ENCODE results near the gene YWHAQ.
A peak's percentile ranks its signal among the peaks of the same experiment; 100 is the strongest.

The YWHAQ gene

DNA sequence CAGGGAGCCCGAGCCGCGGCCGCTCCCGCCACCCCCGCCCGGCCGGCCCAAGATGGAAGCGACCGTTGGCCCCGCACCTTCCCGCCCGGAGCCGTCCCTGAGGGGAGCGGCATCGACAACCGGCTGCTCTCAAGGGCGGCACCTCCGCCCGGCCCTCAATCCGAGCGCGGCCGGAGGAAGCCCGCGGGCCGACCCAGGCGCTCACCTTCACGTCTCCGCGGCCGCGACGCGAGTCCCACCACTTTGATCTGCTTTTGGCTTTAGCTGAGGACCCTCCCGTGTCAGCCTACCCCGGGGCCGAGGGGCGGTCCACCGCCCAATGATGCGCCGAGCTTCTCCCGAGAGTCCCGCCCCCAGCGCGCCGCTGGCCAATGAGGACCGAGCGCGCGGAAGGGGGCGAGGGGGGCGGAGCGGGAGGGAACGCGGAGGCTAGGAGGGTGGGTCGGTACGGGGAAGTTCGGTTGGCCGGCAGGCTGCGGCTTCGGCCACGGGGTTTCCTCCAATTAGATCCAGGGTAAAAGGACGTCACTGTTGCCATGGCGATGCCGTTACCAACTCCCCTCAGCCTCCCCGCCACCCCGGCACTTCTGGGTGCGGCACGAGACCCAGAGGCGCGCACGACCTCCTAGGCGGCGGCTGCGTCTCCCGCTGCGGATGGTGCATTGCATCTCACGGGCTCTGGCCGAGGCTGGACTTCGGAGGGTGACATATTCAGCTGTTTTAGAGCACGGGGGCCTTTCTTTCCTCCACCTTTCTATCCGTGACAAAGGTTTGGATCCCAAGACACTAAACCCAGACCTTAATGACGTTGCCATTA is at the start of gene YWHAQ:
Gene YWHAQ (minus strand): TSS at position 262 of the 817 bp plus-strand sequence. CDS start 545 bp downstream, outside the sequence.
- Mint-ChIP-seq H3K27ac (peak within 1 kb of the TSS; percentile 51), H3K36me3 (peaks cover 54% of the 10 kb centered on the region), H3K9me3 (no peaks in the 10 kb centered on the region), H3K4me3 (peak within 1 kb of the TSS; percentile 97), H3K4me1 (peaks cover 39% of the 10 kb centered on the region)
- ATAC-seq (peak; percentile 90), DNase-seq (ENCODE audit: low spot score in 2 of 2) (peak; percentile 97 to 98)

DNA sequence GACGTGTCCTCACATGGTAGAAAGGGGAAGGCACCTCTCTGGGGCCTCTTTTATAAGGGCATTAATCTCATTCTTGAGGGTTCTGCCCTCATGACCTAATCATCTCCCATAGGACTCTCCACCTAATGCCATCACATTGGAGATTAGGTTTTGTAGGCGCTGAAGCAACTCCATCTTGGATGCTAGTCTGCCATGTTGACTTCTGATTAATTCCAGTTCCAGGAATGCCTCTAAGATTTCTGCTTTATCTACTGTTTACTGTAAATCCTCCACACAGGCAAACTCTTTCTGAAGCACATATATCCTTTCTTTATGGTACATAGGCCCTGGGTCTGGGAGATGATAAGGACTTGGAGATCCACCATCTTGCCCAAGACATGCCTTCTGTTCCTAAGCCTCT is 49.3 kb upstream of the YWHAQ start:
- no peak overlapping the region for H3K4me3 Mint-ChIP-seq
- ATAC-seq, result no peak
- H3K9me3 Mint-ChIP-seq, result no peaks in the 10 kb centered on the region
- peaks cover 28% of the 10 kb centered on the region for H3K4me1 Mint-ChIP-seq
- no peak for DNase-seq (ENCODE audit: low spot score in 2 of 2)
- no peaks in the 10 kb centered on the region for H3K36me3 Mint-ChIP-seq
- peak overlapping the region; percentile 92 for H3K27ac Mint-ChIP-seq

- no peak overlapping the region for H3K4me3 Mint-ChIP-seq
These were observed 48.4 kb upstream of the YWHAQ start for GRCh38 chr2:9679218-9679617.

GRCh38 chr2:9678544-9678943 is 47.7 kb upstream of the YWHAQ start:
- ATAC-seq (no peak), DNase-seq (ENCODE audit: low spot score in 2 of 2) (no peak)
- Mint-ChIP-seq H3K9me3 (no peaks in the 10 kb centered on the region), H3K36me3 (no peaks in the 10 kb centered on the region), H3K4me3 (no peak overlapping the region), H3K4me1 (peaks cover 34% of the 10 kb centered on the region), H3K27ac (no peak overlapping the region)

More at GRCh38 chr2:9679218-9679617, 48.4 kb upstream of the YWHAQ start:
- H3K36me3 Mint-ChIP-seq, result no peaks in the 10 kb centered on the region
- H3K9me3 Mint-ChIP-seq, result no peaks in the 10 kb centered on the region
- peaks cover 34% of the 10 kb centered on the region for H3K4me1 Mint-ChIP-seq
- no peak for ATAC-seq
- no peak overlapping the region for H3K27ac Mint-ChIP-seq
- DNase-seq (ENCODE audit: low spot score in 2 of 2), result no peak

DNA sequence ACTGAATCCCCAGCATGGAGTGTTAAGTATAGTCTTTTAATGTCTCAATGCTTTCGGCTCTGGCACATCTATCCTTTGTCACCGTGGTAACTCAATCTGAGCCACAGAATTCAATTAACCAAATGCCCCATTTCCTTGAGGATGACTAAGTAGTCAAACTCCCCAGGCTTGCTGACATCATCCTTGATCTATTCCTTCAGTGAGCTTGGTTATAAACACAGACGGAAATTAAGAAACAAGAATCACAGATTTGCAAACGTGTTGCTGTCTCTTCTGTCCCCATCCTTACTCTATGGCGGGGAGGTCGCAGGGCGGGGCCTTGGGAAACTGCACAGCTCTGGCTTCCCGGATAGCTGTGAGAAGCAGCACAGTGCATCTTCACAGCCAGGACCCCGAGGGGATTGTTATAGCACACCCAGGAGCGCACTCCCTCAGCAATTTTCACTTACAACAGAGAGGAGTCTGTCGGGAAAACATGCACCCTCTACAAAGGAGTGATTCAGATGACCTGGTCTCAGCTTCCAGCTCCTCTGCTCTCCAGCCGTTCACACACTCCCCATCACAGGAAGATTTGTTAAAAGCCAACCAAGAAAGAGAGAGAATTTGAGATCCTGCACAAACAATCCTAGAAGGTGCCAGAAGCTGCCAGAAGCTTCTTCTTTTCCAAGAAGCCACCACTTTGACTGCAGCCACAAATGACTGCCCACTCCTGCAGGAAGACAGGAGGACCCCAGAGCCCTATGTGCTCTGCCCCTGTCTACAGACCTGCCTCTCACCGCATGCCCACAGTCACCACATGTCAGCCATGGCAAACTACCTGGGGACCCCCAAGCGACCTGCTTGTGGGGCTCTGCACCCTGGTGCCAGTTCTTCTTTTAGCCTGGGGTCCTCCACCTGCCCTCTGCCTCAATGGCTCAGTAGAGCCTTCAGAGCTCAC is 44.9 kb upstream of the YWHAQ start:
- DNase-seq (ENCODE audit: low spot score in 2 of 2) (no peak), ATAC-seq (peak; percentile 42)
- no peaks in the 10 kb centered on the region for H3K36me3 Mint-ChIP-seq
- peaks cover 24% of the 10 kb centered on the region for H3K4me1 Mint-ChIP-seq
- H3K4me3 Mint-ChIP-seq, result no peak overlapping the region
- no peaks in the 10 kb centered on the region for H3K9me3 Mint-ChIP-seq
- no peak overlapping the region for H3K27ac Mint-ChIP-seq

- Mint-ChIP-seq H3K9me3 (no peaks in the 10 kb centered on the region), H3K36me3 (no peaks in the 10 kb centered on the region), H3K4me3 (no peak overlapping the region), H3K27ac (no peak overlapping the region), H3K4me1 (peaks cover 17% of the 10 kb centered on the region)
- ATAC-seq (no peak), DNase-seq (ENCODE audit: low spot score in 2 of 2) (no peak)
These were observed 44.2 kb upstream of the YWHAQ start for GRCh38 chr2:9674891-9675414.

DNA sequence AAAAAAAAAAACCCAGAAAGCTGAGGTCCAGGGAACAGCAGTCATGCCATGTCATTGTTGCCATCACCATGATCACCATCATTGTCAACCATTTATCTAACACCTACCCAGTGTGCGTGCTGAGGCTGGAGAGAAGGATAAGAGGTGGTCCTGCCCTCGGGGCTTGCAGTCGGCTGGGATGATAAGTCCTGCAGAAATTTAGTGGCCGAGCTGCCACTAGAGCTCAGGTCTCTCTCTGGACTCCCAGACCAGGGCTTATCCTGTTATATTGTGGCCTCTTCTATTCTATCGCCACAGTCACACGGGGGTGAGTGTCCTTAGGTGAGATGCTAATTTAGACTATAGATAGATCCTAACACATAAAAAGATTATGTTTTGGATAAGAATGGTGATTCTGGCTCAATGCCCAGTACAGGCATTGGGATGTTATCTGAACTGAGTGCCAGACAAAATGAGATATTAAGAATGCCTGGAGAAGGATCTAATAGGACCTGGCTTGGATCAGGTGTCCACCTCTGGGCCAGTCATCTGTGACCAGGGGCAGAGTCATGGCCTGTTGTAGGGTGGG is 43.2 kb upstream of the YWHAQ start:
- Mint-ChIP-seq H3K4me1 (peaks cover 12% of the 10 kb centered on the region), H3K9me3 (no peaks in the 10 kb centered on the region), H3K27ac (no peak overlapping the region), H3K4me3 (no peak overlapping the region), H3K36me3 (no peaks in the 10 kb centered on the region)
- ATAC-seq, result no peak
- no peak for DNase-seq (ENCODE audit: low spot score in 2 of 2)

DNA sequence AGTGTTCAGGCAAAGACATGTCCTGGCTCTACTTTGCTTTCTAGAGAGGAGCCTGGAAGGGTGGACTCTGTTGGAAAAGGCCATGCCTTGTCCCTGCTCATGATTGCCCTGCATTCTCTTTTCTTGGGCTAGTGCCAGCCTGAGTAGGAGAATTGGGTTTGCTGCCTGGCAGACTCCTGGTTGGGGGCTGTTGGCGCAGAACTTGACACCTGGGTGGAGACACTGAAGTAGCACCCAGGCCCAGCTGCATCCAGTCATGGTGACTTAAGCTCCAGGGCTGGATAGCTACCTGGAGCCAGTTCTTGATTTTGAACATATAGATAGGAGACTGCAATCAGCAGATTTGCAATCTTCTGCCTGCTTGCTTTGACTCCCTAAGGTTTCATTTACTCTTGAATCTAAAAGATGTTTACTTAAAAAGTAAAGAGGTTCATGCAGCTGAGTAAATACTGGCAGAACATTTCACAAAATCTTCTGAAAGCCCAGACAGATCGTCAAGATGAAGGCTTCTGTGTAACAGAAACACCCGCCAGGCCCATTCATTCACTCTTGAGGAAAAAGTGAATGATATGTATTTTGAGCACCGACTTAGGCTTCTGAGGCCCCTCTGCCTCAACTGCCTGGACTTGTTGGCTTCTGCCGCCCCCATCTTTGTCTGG is 38.0 kb upstream of the YWHAQ start:
- H3K4me1 Mint-ChIP-seq, result peaks cover 16% of the 10 kb centered on the region
- H3K4me3 Mint-ChIP-seq, result no peak overlapping the region
- no peaks in the 10 kb centered on the region for H3K36me3 Mint-ChIP-seq
- H3K9me3 Mint-ChIP-seq, result no peaks in the 10 kb centered on the region
- no peak for DNase-seq (ENCODE audit: low spot score in 2 of 2)
- no peak for ATAC-seq
- no peak overlapping the region for H3K27ac Mint-ChIP-seq

DNA sequence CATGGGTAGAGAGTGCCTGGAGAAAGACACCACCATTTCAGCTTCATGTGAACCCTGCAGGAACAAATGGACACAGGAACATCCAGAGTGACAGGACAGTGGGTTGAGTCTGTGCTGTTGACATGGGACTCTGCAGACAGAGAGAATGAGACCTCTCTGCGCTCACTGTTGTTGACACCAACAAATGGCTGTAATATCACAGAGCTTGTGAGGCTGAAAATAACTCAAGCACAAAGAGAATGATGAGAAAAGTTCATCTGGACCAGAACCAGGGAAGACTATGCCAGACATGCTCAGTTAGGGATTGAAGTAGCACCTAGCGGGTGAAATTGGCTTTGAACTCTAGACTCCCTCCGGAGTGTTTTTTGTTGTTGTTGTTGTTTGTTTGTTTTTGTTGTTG is 37.0 kb upstream of the YWHAQ start:
- Mint-ChIP-seq H3K27ac (no peak overlapping the region), H3K4me3 (no peak overlapping the region), H3K4me1 (peaks cover 25% of the 10 kb centered on the region), H3K9me3 (no peaks in the 10 kb centered on the region), H3K36me3 (no peaks in the 10 kb centered on the region)
- DNase-seq (ENCODE audit: low spot score in 2 of 2), result no peak
- ATAC-seq, result no peak

- no peak for DNase-seq (ENCODE audit: low spot score in 2 of 2)
- no peaks in the 10 kb centered on the region for H3K9me3 Mint-ChIP-seq
- no peak for ATAC-seq
- H3K4me1 Mint-ChIP-seq, result peaks cover 36% of the 10 kb centered on the region
- H3K27ac Mint-ChIP-seq, result no peak overlapping the region
- H3K4me3 Mint-ChIP-seq, result no peak overlapping the region
- no peaks in the 10 kb centered on the region for H3K36me3 Mint-ChIP-seq
These were observed 35.5 kb upstream of the YWHAQ start for GRCh38 chr2:9666306-9666705.

GRCh38 chr2:9665898-9666297 is 35.1 kb upstream of the YWHAQ start:
- Mint-ChIP-seq H3K4me3 (no peak overlapping the region), H3K9me3 (no peaks in the 10 kb centered on the region), H3K4me1 (peaks cover 40% of the 10 kb centered on the region), H3K27ac (no peak overlapping the region), H3K36me3 (no peaks in the 10 kb centered on the region)
- no peak for ATAC-seq
- DNase-seq (ENCODE audit: low spot score in 2 of 2), result no peak

DNA sequence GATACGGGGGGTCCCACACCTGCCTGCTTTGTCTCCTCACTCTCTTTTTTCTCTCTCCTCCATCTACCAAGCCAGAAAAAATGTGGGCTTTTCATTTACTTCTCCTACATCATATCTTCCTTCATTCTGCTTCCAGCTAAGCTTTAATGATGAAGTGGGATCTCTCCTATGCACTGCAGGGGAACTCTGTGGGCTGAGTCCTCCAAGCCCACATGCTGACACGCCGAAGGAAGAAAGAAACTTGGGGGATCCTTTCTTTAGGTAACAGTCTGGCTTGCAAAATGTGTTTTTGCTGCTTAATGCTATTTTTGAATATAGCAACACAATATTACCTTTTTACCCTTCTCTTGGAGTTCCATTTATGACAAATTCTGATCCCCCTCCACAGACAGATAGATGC is 33.6 kb upstream of the YWHAQ start:
- H3K27ac Mint-ChIP-seq, result peak overlapping the region; percentile 15
- H3K36me3 Mint-ChIP-seq, result no peaks in the 10 kb centered on the region
- no peak for ATAC-seq
- peaks cover 52% of the 10 kb centered on the region for H3K4me1 Mint-ChIP-seq
- DNase-seq (ENCODE audit: low spot score in 2 of 2), result no peak
- H3K4me3 Mint-ChIP-seq, result peak overlapping the region; percentile 32
- H3K9me3 Mint-ChIP-seq, result no peaks in the 10 kb centered on the region

DNA sequence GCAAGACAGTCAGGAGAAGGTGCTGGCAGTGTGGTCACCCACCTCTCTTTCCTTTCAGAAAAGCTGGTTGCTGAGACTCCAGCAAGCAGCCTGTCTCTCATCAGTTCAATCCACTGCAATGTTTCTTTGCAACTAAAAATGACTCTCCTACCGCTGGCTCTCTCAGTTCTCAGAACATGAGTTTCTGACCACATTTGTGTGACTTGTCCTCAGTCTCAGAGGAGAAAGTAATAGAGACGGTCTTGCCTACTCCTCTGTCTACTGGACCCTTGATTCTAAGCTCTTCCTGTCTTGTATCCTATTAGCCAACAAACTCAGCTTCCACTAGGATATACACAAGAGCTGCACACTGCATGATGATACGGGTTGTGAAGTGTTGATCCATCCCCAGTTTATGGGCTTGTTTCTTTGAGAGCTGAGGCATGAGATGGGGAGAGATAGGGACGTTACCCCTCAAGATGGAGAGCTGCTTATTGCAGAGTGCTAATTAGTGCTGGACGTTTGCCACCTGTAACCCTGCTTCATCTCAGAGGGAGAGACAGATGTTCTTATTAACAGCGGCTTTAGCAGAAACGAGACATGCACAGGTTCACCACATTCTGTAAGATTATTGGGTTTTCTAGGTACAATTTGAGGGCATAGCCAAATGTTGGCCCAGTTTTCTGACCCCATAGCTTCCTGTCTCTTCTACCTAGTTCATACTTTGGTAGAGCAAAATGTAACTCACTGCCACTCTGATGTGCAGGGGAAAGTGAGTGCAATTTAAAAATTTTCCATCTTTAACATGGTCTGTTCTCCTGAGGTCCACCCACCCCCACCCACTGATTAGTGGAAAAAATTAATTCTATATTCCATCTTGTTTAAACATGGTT is 32.4 kb upstream of the YWHAQ start:
- Mint-ChIP-seq H3K36me3 (no peaks in the 10 kb centered on the region), H3K27ac (peak overlapping the region; percentile 40), H3K4me3 (peak overlapping the region; percentile 32), H3K9me3 (no peaks in the 10 kb centered on the region), H3K4me1 (peaks cover 52% of the 10 kb centered on the region)
- DNase-seq (ENCODE audit: low spot score in 2 of 2) (no peak), ATAC-seq (peak; percentile 95)

DNA sequence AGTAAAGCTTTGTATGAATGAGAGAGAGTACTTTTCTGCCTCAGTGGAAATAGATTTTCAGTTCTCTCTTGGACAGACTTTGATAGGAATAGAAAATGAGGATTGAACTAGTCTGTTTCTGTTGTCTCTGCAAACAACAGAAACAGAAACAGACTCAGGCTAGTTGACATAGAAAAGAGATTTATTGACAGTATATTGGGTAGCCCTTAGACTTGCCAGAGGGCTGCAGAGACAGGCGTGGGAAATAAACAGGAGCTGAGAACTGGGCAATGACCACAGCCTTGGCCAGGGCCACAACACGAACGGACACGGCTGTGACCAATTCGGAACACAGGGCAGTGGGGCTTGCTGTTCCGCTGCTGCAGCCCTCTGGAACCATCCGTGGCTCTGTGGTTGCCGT is 30.5 kb upstream of the YWHAQ start:
- H3K27ac Mint-ChIP-seq, result no peak overlapping the region
- peaks cover 70% of the 10 kb centered on the region for H3K4me1 Mint-ChIP-seq
- DNase-seq (ENCODE audit: low spot score in 2 of 2) (no peak), ATAC-seq (no peak)
- H3K36me3 Mint-ChIP-seq, result peaks cover 4% of the 10 kb centered on the region
- no peaks in the 10 kb centered on the region for H3K9me3 Mint-ChIP-seq
- H3K4me3 Mint-ChIP-seq, result no peak overlapping the region

Data from stimulated activated effector memory CD8-positive, alpha-beta T cell treated with anti-CD3 and anti-CD28 coated beads, Interleukin-12 subunit alpha, Interleukin-12 subunit beta, amount 100 ng/mL, for 72 hours (primary cell).